ENCODE results near the gene RBFOX2. TPM values are rescaled to one million over a fixed set of nuclear protein-coding genes. Genes with fewer than 3 reads are reported as not detected.
"Not testable (repeated sequence)": the region's sequence is repeated elsewhere in the genome, so short reads cannot be mapped to it uniquely, and the experiment has no call there.

RBFOX2 gene
- polyA plus RNA-seq, 4 donors, result 113 to 208 (median 133) TPM

GRCh38 chr22:36048911-36049677 is 20.5 kb upstream of the RBFOX2 start:
- no peak for DNase-seq (ENCODE audit: low read depth in 4 of 4, low spot score in 3 of 4)

DNA sequence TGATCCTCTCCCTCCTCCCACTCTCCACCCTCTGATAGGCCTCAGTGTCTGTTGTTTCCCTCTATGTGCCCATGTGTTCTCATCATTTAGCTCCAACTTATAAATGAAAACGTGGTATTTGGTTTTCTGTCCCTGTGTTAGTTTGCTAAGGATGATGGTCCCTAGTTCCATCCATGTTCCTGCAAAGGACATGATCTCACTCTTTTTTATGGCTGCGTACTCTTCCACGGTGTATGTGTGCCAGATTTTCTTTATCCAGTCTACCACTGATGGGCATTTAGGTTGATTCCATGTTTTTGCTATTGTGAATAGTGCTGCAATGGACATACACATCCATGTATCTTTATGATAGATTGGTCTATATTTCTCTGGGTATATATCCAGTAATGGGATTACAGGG is 15.9 kb upstream of the RBFOX2 start:
- not testable (repeated sequence) for DNase-seq (ENCODE audit: low read depth in 4 of 4, low spot score in 3 of 4)

GRCh38 chr22:36042240-36042639 is 13.6 kb upstream of the RBFOX2 start:
- DNase-seq (ENCODE audit: low read depth in 4 of 4, low spot score in 3 of 4), result no peak

GRCh38 chr22:36039125-36039524 is 10.5 kb upstream of the RBFOX2 start:
- DNase-seq (ENCODE audit: low read depth in 4 of 4, low spot score in 3 of 4), result no peak

GRCh38 chr22:36037102-36037758 is 8.6 kb upstream of the RBFOX2 start:
- no peak for DNase-seq (ENCODE audit: low read depth in 4 of 4, low spot score in 3 of 4)

DNA sequence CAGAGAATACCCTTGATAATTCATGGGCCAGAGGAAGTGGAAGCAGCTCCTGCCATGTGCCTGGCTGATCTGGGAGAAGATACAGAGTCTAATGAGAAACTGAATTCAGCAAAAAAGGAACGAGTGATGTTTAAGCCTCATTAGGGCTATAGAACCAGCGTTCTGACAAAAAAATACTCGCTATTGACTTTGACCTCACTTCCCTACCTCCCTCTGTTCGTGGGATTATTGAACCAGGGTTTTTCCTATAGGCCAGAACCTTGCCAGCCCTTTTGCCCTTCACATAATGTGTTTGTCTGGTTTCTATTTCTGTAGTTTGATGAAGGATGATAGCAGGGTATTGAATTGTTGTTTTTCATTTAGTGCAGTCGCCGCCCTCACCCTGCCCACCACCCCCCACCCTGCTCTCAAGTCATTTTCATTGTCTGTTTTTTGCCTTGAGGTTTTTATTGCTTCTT is 7.6 kb upstream of the RBFOX2 start:
- DNase-seq (ENCODE audit: low read depth in 4 of 4, low spot score in 3 of 4), result no peak

GRCh38 chr22:36032611-36033010 is 4.0 kb upstream of the RBFOX2 start:
- no peak for DNase-seq (ENCODE audit: low read depth in 4 of 4, low spot score in 3 of 4)

GRCh38 chr22:36029406-36029755 is 757 bp upstream of the RBFOX2 start:
- DNase-seq (ENCODE audit: low read depth in 4 of 4, low spot score in 3 of 4), result no peak

GRCh38 chr22:36027935-36028645 is 534 bp downstream of the RBFOX2 start:
- DNase-seq (ENCODE audit: low read depth in 4 of 4, low spot score in 3 of 4), result no peak

DNA sequence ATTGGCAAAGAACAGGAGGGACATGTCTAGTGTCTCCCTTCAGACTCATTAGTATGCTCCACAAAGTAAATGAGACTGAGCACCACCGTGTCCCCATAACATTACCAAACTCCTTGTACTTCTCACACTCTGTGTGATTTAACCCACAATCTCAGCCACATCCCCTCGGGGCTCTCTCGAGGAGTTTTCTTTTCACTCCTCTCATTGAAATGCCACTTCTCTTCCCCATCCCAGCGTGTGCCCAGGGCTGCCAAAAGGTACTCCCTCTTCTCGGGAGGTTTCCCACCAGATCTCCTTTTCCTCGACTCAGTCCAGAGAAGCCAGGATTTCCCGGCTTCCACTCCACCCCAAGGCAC is 1.1 kb downstream of the RBFOX2 start:
- no peak for DNase-seq (ENCODE audit: low read depth in 4 of 4, low spot score in 3 of 4)

- no peak for DNase-seq (ENCODE audit: low read depth in 4 of 4, low spot score in 3 of 4)
These were observed 1.9 kb downstream of the RBFOX2 start for GRCh38 chr22:36026741-36027140.

DNA sequence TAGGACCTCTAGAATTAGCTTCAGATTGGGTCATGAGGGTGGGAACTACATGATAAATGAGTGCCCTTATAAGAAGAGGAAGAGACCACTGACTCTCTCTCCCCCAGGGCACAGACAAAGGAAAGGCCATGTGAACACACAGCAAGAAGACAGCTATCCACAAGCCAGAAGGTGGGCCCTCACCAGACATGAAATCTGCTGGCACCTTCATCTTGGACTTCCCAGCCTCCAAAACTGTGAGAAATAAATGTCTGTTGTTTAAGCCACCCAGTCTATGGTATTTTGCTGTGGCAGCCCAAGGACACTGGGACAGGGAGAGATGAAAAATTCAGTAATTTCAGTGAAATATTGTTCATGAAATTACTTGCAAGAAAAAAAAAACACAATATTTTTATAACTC is 5.9 kb downstream of the RBFOX2 start:
- no peak for DNase-seq (ENCODE audit: low read depth in 4 of 4, low spot score in 3 of 4)

DNA sequence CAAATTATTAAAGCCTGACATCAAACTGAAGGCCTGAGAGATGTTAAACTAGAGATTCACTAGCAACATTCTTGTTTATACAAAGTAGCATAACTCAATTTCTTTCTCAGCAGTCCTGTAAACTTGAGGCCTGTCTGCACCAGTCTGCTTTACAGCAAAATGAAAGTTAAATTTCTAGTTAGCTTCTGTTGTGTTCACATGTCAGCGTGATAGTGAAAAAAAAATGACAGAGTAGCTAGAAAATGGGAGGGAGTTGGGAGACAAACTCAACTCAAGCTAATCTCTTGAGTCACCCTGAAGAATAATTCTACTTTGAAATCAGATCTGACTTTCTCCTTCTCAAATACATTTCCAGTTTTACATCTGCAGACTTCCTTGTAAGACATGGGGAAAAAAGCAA is 6.5 kb downstream of the RBFOX2 start:
- no peak for DNase-seq (ENCODE audit: low read depth in 4 of 4, low spot score in 3 of 4)

- no peak for DNase-seq (ENCODE audit: low read depth in 4 of 4, low spot score in 3 of 4)
These were observed 6.9 kb downstream of the RBFOX2 start for GRCh38 chr22:36021606-36022153.

- DNase-seq (ENCODE audit: low read depth in 4 of 4, low spot score in 3 of 4), result not testable (repeated sequence)
These were observed 7.8 kb downstream of the RBFOX2 start for GRCh38 chr22:36020865-36021264.

- DNase-seq (ENCODE audit: low read depth in 4 of 4, low spot score in 3 of 4), result no peak
These were observed 11.0 kb downstream of the RBFOX2 start for GRCh38 chr22:36017651-36018091.

DNA sequence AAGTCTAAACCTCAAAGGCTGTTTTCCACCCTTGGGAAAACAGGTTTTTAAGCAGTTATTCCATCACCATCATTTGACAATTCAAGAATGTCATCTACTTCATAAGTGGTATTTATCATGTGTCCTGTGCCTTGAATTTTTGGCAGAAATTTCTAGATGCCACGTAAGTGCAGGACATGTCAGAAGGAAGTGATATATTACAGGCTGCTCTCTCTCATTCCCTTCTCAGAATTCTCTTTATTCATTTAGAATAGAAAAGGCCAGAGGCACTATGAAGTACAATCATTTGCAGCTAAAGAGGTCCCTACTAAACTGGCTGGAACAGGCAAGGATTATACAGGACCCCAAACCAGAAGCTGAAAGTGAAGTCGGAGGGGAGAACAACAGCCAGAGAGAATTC is 11.9 kb downstream of the RBFOX2 start:
- no peak for DNase-seq (ENCODE audit: low read depth in 4 of 4, low spot score in 3 of 4)

GRCh38 chr22:36015811-36016529 is 12.7 kb downstream of the RBFOX2 start:
- no peak for DNase-seq (ENCODE audit: low read depth in 4 of 4, low spot score in 3 of 4)

DNA sequence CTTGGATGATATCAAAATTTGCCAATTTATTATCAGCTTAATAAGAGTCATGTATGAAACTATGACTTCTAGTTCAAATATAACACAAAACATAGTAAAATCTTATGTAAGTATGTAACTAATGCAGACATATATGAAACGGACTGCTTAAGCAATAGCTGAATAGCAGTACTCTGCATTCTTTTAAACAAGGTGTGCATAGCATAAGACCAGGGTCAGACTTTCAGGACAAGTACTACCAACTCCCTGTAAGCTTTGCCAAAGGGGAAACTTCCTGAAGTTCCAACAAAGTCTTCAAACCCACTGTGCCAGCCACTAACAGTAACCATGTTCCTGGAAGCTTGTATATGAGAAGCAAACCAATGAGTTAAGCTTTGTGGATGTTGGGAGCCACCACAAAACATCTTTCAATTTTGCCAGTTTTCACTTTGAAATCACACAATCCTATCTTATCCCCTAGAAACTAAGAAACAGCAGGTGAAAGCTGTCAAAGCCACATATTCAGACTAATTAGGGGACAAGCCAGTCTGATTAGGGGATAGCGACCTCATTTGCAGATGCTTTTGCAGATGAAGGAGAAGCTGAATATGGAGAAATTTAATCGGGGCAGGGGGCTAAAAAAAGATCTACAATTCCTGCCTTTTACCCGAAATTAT is 13.3 kb downstream of the RBFOX2 start:
- no peak for DNase-seq (ENCODE audit: low read depth in 4 of 4, low spot score in 3 of 4)

DNA sequence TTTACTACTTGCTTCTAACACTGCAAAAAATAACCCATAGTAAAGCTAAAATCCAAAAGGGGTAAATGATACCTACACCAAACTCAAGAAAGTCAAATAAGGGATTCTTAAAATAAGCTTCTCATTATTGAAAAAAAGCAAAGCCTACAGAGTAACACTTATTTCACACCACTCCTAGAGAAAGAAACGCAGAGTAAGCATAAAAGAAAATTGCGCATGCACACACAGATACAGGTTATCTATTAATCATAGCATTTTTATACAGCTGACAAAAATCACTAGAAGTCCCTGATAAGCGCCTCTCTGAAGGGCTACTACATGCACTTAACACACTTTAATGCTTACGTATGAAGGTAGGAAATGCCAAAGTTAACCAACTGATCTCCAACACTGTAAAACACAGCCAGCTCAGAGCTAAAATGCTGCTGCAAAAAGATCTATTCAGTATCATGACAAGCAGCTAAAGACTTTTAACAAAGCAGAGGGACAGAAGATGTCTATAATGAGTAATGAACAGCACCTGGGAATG is 14.0 kb downstream of the RBFOX2 start:
- DNase-seq (ENCODE audit: low read depth in 4 of 4, low spot score in 3 of 4), result no peak
